ENCODE measurements around the gene STK11IP.

The STK11IP gene

GRCh38 chr2:219597552-219598307 is at the start of gene STK11IP:
Gene STK11IP (plus strand): TSS chr2:219597857. CDS start chr2:219598120, 263 bp downstream.
- DNase-seq (ENCODE audit: low spot score): peak; percentile 98

- DNase-seq (ENCODE audit: low spot score): no peak
Observed at GRCh38 chr2:219548990-219549389, 48.7 kb upstream of the STK11IP start.

GRCh38 chr2:219549619-219550018 is 48.0 kb upstream of the STK11IP start:
- no peak for DNase-seq (ENCODE audit: low spot score)

GRCh38 chr2:219551441-219552381 is 45.9 kb upstream of the STK11IP start:
- DNase-seq (ENCODE audit: low spot score): peak; percentile 52

GRCh38 chr2:219552382-219553167 is 45.1 kb upstream of the STK11IP start:
- peak; percentile 92 for DNase-seq (ENCODE audit: low spot score)

- DNase-seq (ENCODE audit: low spot score): no peak
Observed at GRCh38 chr2:219553168-219553417, 44.6 kb upstream of the STK11IP start.

- DNase-seq (ENCODE audit: low spot score): no peak
Observed at GRCh38 chr2:219553463-219553963, 44.1 kb upstream of the STK11IP start.

- DNase-seq (ENCODE audit: low spot score): no peak
Observed at GRCh38 chr2:219554350-219554749, 43.3 kb upstream of the STK11IP start.

- no peak for DNase-seq (ENCODE audit: low spot score)
Observed at GRCh38 chr2:219555956-219556355, 41.7 kb upstream of the STK11IP start.

GRCh38 chr2:219556413-219556812 is 41.2 kb upstream of the STK11IP start:
- DNase-seq (ENCODE audit: low spot score): no peak

- no peak for DNase-seq (ENCODE audit: low spot score)
Observed at GRCh38 chr2:219557320-219557719, 40.3 kb upstream of the STK11IP start.

- DNase-seq (ENCODE audit: low spot score): no peak
Observed at GRCh38 chr2:219557791-219558785, 39.6 kb upstream of the STK11IP start.

GRCh38 chr2:219559156-219559915 is 38.3 kb upstream of the STK11IP start:
- no peak for DNase-seq (ENCODE audit: low spot score)

GRCh38 chr2:219560037-219560892 is 37.4 kb upstream of the STK11IP start:
- peak; percentile 74 for DNase-seq (ENCODE audit: low spot score)

GRCh38 chr2:219560893-219561178 is 36.8 kb upstream of the STK11IP start:
- DNase-seq (ENCODE audit: low spot score): no peak

GRCh38 chr2:219561179-219562048 is 36.2 kb upstream of the STK11IP start:
- no peak for DNase-seq (ENCODE audit: low spot score)

- no peak for DNase-seq (ENCODE audit: low spot score)
Observed at GRCh38 chr2:219562049-219563020, 35.3 kb upstream of the STK11IP start.
